Endothelial cell of umbilical vein (primary cell): ENCODE results near the gene ZDBF2. TPM values are rescaled to one million over a fixed set of nuclear protein-coding genes. Genes with fewer than 3 reads are reported as not detected.

Source experiments
- BruUV-seq: library from RNA; stranded (reverse); fragments of 400-500 nt; replicated peaks from 2 replicates; lab custom pipeline; 2021; lab: Mats Ljungman, UMichigan
- CTCF ChIA-PET: fragments of 300-600, 350-600 bp; sonication (Branson Sonifier 250); formaldehyde crosslinking; loops from one replicate; lab custom pipeline; 2021; ENCODE audit warnings: antibody characterized with exemption, inconsistent platforms; lab: Charles Lee
- POLR2A ChIA-PET: fragments of 300-600, 350-600 bp; sonication (Branson Sonifier 250); formaldehyde crosslinking; loops from one replicate; lab custom pipeline; 2021; ENCODE audit warnings: antibody characterized with exemption, inconsistent platforms; lab: Charles Lee
- DNase-seq: peaks from one replicate; pipeline ENCODE4 v3.0.0-alpha.2; 2011; ENCODE audit warnings: low read depth, low spot score
- FAIRE-seq: peaks from 2 replicates; lab custom pipeline; 2011; peaks lifted over from hg19 to GRCh38; lab: Jason Lieb, UNC
- H2AFZ ChIP-seq: 2 replicates; pipeline ENCODE4 v1.6.0; 2012; ENCODE audit warnings: low read depth, low read length, control low read depth, inconsistent platforms
- H3K27ac ChIP-seq: 2 replicates; pipeline ENCODE4 v1.5.1; 2011; ENCODE audit warnings: low read depth, mild to moderate bottlenecking, control low read depth, low read length, moderate library complexity; ENCODE audit not compliant: insufficient read depth
- H3K27me3 ChIP-seq, 2 experiments: 2 replicates each; pipeline versions ENCODE4 v1.6.0 to v1.6.1; 2011; ENCODE audit warnings: low read length in 2 of 2, mixed read lengths in 1 of 2; ENCODE audit not compliant: control insufficient read depth in 2 of 2, insufficient read depth in 2 of 2
- H3K36me3 ChIP-seq, 2 experiments: 2 replicates in 1 of 2; 3 replicates in 1 of 2; pipeline ENCODE4 v1.5.1; 2011; ENCODE audit warnings: low read length in 2 of 2, mild to moderate bottlenecking in 1 of 2, moderate library complexity in 1 of 2; ENCODE audit not compliant: control insufficient read depth in 2 of 2, insufficient read depth in 2 of 2; ENCODE audit errors: extremely low read depth in 1 of 2
- H3K4me1 ChIP-seq: 3 replicates; pipeline ENCODE4 v1.5.1; 2011; ENCODE audit warnings: mild to moderate bottlenecking, low read length; ENCODE audit not compliant: control insufficient read depth, insufficient read depth; ENCODE audit errors: extremely low read depth
- H3K4me2 ChIP-seq: 2 replicates; pipeline ENCODE4 v1.6.1; 2011; ENCODE audit warnings: low read length, control low read depth, mixed read lengths; ENCODE audit not compliant: insufficient read depth
- H3K4me3 ChIP-seq, 3 experiments: fragments of 200-600 bp in 1 of 3; sonication (generic), shearing (Covaris generic) in 1 of 3; replicated peaks in 1 of 3; 2 replicates each; pipeline ENCODE4 v1.5.1; 2011 to 2016; ENCODE audit warnings: control low read depth in 3 of 3, low read length in 3 of 3, mild to moderate bottlenecking in 2 of 3, inconsistent platforms in 1 of 3, low read depth in 1 of 3, moderate library complexity in 1 of 3; ENCODE audit not compliant: insufficient read depth in 1 of 3
- H3K79me2 ChIP-seq: 2 replicates; pipeline ENCODE4 v1.6.0; 2012; ENCODE audit warnings: low read length, inconsistent platforms; ENCODE audit not compliant: control insufficient read depth, insufficient read depth
- H3K9ac ChIP-seq: replicated peaks from 2 replicates; pipeline ENCODE3; 2011; ENCODE audit warnings: low read length, control low read depth; ENCODE audit not compliant: insufficient read depth; ENCODE audit errors: extremely low read depth
- H3K9me1 ChIP-seq: replicated peaks from 3 replicates; pipeline ENCODE4 v1.6.0; 2011; ENCODE audit warnings: mild to moderate bottlenecking, low read length; ENCODE audit not compliant: control insufficient read depth, insufficient read depth; ENCODE audit errors: extremely low read depth
- H3K9me3 ChIP-seq: replicated peaks from 2 replicates; pipeline ENCODE4 v1.5.1; 2012; ENCODE audit warnings: low read length, inconsistent platforms; ENCODE audit not compliant: control insufficient read depth, insufficient read depth
- H4K20me1 ChIP-seq: replicated peaks from 2 replicates; pipeline ENCODE3; 2011; ENCODE audit warnings: mild to moderate bottlenecking, low read length; ENCODE audit not compliant: control insufficient read depth, insufficient read depth; ENCODE audit errors: extremely low read depth
- EZH2 ChIP-seq: IDR thresholded peaks from 2 replicates; pipeline ENCODE4 v1.6.1; 2012; ENCODE audit warnings: borderline replicate concordance, low read depth, mild to moderate bottlenecking, moderate library complexity, low read length, inconsistent platforms; ENCODE audit not compliant: severe bottlenecking
- FOS ChIP-seq: IDR thresholded peaks from 2 replicates; pipeline ENCODE4 v1.6.1; 2011; ENCODE audit warnings: mild to moderate bottlenecking, low read length, moderate library complexity, borderline replicate concordance; ENCODE audit not compliant: insufficient read depth
- POLR2AphosphoS5 ChIP-seq: IDR thresholded peaks from 2 replicates; pipeline ENCODE4 v1.6.1; 2012; ENCODE audit warnings: low read depth, mild to moderate bottlenecking, control low read depth, low read length, moderate library complexity; ENCODE audit not compliant: insufficient read depth
- dilution Hi-C: fragments of 300-500 bp; cut with MboI; formaldehyde crosslinking; loops from one replicate; pipeline ENCODE4 v1.15.0; 2019; ENCODE audit warnings: low sequenced_read_pairs; ENCODE audit not compliant: extremely low pct_ligation_motif_present
- intact Hi-C: fragments of 100-400 bp; cut with micrococcal nuclease; formaldehyde crosslinking; loops from one replicate; pipeline ENCODE4 v1.10.0; 2022
- polyA plus RNA-seq, 4 experiments: library from polyadenylated mRNA; depleted of rRNA in 3 of 4; stranded (reverse) in 3 of 4; unstranded in 1 of 4; fragments of >200 nt; gene quantifications; 2 replicates each; pipeline versions ENCODE4 v1.2.1 to v1.2.3, GENCODE V29; 2011 to 2012; ENCODE audit warnings: missing spikeins in 1 of 4
- total RNA-seq: library from RNA; stranded (reverse); gene quantifications from 2 replicates; pipeline ENCODE4 v1.2.3, GENCODE V29; 2021

The ZDBF2 gene
- total and polyA plus RNA-seq, 2 donors (not counting 3 experiments of a cell fraction or from before 2014, with no cell fraction given), result 1.3 to 9.6 TPM

- intact Hi-C loops, result no loop called here
- TF ChIP-seq EZH2, result peak; percentile 8
- no peak for TF ChIP-seq FOS
- no peaks in the 10 kb centered on the region for H3K36me3 ChIP-seq
- H3K27me3 ChIP-seq, result peaks cover 32 to 78% of the 10 kb centered on the region in 2 experiments
- peaks cover 19% of the 10 kb centered on the region for H3K4me1 ChIP-seq
- peaks cover 13% of the 10 kb centered on the region for H3K79me2 ChIP-seq
- dilution Hi-C loops, result no loop called here
- FAIRE-seq (no peak), DNase-seq (no peak)
- no peaks in the 10 kb centered on the region for H3K9me3 ChIP-seq
- POLR2A ChIA-PET, result no interaction called here
- TSS peak; percentile 69 for BruUV-seq
- peak overlapping the region; percentile 96 for H3K4me2 ChIP-seq
- H3K9me1 ChIP-seq, result no peaks in the 10 kb centered on the region
- H3K27ac ChIP-seq, result no peak overlapping the region
- no peak overlapping the region for H3K9ac ChIP-seq
- peak overlapping the region; percentile 69 to 93 (median 90) for H3K4me3 ChIP-seq
- peak overlapping the region; percentile 82 for H2AFZ ChIP-seq
- CTCF ChIA-PET, result interaction anchor here (0.7 to 1.3 kb wide), 3 partner anchors 11 to 88 kb away, joined by 3 read pairs; no protein-coding TSS in a partner anchor
- no peaks in the 10 kb centered on the region for H4K20me1 ChIP-seq
These were observed 558 bp upstream of the ZDBF2 start for GRCh38 chr2:206273905-206274304.

GRCh38 chr2:206275312-206276055, 1.0 kb downstream of the ZDBF2 start:
- Histone ChIP-seq H3K27ac (peak overlapping the region; percentile 50), H3K9me3 (no peaks in the 10 kb centered on the region), H3K9ac (peak overlapping the region; percentile 86), H3K4me2 (peak overlapping the region; percentile 96), H4K20me1 (no peaks in the 10 kb centered on the region), H3K4me3 (peak overlapping the region; percentile 69 to 93 (median 90)), H3K27me3 (peaks cover 31 to 73% of the 10 kb centered on the region in 2 experiments), H2AFZ (peak overlapping the region; percentile 82), H3K36me3 (no peaks in the 10 kb centered on the region), H3K79me2 (peaks cover 13% of the 10 kb centered on the region), H3K4me1 (peaks cover 19% of the 10 kb centered on the region), H3K9me1 (no peaks in the 10 kb centered on the region)
- TSS peak; percentile 36 for BruUV-seq
- ChIA-PET CTCF (interaction anchor here (0.6 to 0.7 kb wide), 3 partner anchors 9 to 589 kb away, joined by 3 read pairs; no protein-coding TSS in a partner anchor), POLR2A (no interaction called here)
- FAIRE-seq (peak; percentile 50), DNase-seq (peak; percentile 63)
- intact Hi-C loops (loop anchor here (2.0 to 5.0 kb wide), 2 partner anchors 21 to 147 kb away; no protein-coding TSS in a partner anchor), dilution Hi-C loops (no loop called here)
- TF ChIP-seq EZH2 (peak; percentile 8), POLR2AphosphoS5 (no peak)
